Activated CD8-positive, alpha-beta memory T cell treated with anti-CD3 and anti-CD28 coated beads for 48 hours (primary cell): Measurements from ENCODE around the gene NTMT1.
A peak's percentile ranks its signal among the peaks of the same experiment; 100 is the strongest.
"Not testable (repeated sequence)": the region's sequence is repeated elsewhere in the genome, so short reads cannot be mapped to it uniquely, and the experiment has no call there.

Source experiments
- DNase-seq, 3 experiments: peaks; one replicate each; pipeline ENCODE4 v3.0.0-alpha.2; 2020; ENCODE audit warnings: low read depth in 2 of 3, low spot score in 2 of 3

NTMT1 gene, protein sequence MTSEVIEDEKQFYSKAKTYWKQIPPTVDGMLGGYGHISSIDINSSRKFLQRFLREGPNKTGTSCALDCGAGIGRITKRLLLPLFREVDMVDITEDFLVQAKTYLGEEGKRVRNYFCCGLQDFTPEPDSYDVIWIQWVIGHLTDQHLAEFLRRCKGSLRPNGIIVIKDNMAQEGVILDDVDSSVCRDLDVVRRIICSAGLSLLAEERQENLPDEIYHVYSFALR

DNA sequence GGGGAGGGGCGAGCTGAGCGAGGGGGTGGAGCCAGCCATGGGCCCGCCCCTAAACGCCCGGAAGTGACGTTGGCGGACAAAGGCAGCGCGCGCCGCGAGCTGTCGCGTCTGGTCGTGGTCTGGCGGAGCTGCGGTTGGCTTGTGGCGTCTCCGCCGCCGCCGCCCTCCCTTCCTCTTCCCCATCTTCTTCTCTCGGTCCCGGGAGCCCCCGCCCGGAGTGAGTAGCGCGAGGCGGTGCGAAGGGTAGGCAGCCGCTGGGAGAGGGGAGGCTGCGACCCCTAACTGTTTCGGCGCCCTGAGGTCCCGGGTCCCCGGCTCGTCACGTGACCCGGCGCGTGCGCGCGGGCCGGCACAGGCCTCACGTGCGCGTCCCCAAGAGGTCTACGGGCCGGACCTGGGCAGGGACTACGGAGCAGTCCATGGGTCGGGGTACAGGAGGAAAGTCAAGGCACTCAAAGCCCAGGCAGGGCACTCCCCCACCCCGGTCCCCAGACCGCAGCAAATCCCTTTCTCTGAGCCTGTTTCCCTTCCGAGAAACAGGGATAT lies at the start of gene NTMT1:
NTMT1 (plus strand) TSS at position 85 of the 546 bp plus-strand sequence. CDS start 6,541 bp downstream, outside the sequence.
- DNase-seq, result peak; percentile 79 to 96 (median 96)

DNA sequence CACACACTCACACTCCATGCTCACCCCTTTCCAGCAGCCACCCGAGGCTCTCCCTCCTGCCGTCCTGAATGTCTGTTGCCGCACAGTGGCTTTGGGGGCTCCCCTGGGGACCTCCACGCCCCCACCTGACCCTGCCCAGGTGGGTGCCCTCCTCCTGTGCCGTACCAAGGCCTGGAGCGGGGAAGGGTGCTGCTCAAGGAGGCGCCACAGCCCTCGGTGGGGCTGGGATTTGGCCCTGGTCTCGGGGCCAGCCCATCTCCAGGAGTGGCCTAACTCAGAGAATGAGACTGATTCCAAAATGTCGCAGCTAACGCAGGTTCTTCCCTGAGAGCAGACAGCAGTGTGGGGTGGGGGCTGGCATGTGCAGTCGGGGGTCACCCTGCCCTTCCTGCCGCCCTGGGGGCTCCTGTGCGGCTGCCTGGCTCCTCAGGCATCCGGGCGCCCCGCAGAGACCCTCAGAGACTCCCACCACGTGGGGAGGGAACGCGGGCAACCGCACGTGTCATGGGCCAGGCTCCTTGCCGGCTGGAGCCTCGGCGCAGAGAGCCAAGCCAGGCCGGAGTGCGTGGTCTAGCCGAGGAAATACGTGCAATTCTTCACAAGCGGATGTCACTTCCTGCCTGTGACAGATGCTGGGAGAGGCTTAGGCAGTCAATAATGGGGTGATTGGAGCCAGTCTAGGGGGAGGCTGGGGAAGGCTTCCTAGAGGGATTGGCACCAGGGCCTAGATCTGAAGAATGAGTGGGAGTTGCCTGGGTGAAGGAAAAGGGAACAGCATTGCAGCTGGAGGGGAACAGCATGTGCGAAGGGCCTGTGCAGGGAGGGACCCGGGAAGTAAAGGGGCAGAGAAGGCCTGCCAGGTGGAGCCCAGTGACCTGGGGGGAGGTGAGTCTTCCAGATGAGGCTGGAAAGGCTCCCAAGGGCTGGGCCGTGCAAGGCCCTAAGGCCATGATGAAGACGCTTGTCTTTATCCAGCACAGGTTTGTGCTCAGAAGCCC lies 49.1 kb upstream of the NTMT1 start:
- no peak for DNase-seq

DNA sequence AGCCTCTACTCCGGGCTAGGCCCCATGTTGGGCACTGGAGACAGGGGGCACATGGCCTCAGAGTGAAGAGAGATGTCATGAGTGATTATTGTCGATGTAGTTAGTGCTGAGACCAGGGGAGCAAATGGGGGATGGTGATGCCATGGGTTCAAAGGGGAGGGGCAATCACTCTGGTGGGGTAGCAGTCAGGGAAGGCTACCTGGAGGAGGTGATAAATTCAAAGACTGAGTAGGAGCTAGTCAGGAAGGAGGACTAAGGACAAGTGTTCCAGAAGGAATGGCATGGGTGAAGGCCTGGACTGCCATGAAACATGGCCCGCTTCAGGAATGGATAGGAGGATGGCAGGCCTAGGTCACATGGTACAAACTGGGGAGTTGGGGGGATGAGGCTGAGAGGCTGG lies 46.7 kb upstream of the NTMT1 start:
- no peak for DNase-seq

DNA sequence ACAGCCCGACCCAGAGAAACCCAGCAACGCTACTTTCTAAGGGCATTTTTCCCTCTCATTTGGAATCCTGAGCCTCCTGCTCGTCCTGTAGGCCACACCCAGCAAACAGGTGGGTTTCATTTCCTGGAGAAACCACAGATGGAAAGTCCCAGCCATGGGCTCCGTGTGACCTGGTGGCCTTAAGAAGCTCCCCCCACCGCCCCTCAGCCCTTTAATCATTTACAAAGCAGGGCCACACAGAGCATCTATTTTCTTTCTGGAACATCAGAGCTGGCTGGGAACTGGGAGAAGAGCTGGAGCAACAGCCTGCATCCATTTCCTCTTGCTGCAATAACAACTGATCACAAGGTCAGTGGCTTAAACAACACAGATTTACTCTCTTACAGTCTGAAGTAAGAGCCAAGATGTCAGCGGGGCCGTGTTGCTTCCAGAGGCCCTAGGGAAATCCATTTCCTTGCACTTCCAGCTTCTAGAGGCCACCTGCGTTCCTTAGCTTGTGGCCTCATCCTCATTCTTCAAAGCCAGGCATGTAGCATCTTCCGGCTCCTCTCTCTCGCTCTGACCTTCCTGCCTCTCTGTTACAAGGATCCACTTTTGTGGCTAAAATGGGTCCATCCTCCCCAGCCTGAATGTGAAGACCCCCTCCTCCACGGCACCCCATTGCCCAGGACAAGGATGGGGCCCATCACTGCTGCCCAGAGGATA lies 45.6 kb upstream of the NTMT1 start:
- DNase-seq, result no peak

DNA sequence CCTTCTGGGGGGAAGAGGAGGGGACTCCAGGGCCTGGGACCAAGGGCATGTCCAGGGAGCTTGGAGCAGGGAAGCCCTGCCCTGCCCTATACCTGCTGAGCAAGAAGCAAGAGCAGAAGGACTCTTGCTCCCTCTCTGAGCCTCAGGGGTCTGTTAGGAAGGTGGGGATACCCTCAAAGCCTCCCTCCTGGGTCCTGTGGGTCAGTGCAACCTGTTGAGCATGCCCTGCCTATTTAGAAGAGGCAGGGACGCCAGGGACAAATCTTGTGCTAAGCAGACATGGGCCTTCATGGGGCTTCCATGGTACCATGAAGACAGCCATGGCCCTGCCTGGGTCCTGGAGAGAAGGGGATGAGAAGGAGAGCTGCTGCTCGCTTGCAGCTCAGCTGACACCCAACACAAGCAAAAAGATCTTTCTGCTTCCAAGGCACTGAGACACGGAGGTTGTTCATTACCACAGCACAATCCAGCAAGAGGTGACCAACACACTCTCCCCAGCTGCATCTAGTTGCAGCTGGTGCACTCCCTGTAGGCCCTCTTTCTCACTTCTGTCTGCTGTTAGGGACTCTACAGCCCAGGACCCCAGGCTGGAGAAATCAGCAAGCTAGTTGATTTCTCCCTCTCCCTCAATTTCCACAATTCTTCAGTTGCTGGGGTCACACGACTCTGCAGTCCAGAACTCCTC lies 44.3 kb upstream of the NTMT1 start:
- DNase-seq, result no peak

DNA sequence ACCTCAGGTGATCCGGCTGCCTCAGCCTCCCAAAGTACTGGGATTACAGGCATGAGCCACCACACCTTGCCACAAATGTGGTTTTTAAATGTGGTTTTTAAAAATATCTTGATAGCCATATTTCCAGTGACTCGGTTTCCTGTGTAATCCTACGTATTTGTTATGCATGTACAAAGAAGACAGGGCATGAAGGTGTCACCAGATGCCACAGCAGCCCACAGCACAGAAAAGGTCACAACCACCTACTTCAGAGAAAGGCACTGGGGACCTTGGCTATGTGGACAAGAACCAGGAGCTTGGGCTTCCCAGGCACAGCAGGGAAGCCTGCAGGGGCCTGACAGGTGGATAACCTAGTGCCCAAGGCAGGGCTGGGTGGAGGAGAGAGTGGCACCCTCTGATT lies 43.1 kb upstream of the NTMT1 start:
- DNase-seq, result no peak

DNA sequence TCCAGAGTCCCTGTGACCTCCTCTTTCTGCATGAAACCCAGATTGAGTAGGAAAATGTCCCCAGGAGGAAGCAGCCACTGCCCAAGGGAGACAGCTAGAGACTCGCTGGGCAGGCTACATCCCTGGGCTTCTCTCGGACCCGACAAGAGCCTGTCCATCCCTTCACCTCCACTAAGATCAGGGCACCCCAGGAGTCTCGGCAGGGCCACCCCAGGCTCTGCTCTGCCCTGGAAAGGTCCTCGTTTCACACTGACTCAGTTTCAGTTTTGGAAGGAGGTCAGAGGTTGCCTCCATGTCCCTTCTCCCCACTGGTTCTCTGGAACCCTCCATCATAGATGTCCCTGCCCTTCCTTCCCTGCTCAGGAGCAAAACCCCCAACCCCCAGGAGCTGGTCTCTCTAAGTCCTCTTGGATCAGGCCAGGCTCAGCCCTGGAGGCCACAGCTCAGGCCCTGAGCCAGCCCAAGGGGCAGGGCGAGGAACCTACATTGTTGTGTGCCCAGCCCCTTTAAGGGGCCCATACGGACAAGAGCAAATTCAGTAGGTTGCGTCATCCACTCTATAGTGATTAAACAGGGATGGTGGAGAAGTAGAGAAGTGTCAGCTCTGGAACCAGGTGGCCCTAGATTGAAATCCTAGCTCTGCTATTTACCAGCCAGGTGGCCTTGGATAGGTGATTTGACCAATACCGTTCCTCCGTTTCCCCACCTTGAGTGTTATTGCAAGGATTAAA lies 42.5 kb upstream of the NTMT1 start:
- DNase-seq, result no peak

DNA sequence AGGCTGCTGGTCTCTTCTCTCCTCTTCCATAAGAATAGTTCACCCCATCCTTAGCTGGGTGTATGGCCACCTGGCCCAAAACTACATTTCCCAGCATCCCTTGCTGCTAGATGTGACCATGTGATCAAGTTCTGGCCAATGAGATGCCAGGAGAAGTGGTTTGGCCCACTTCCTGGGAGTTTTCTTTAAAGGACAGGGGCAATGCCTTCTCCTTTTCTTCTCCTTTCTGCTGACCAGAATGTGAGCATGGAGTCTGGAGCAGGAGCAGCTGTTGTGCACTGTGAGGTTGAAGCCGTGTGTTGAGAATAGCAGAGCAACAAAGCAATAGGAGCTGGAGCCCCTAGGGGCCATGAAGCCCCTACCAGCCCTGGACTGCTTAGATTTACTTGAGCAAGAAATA lies 41.8 kb upstream of the NTMT1 start:
- DNase-seq, result no peak

DNA sequence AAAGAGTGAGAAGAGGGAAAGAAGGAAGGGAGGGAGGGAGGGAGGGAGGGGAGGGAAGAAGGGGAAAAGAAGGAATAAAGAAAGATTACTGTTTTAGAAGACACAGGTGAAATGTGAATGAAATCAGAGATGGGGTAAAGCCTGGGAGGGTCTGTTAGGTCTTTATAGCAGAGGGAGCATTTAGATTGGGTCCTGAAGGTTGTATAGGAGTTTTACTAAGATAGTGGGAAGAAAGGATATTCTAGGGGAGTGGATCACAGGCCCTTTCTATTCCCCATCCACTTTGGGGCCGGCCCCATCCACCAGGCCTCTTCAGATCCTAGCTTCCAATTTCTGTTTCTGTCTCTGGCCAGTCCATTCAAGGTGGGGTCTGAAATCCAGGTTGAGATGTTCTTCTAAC lies 40.6 kb upstream of the NTMT1 start:
- no peak for DNase-seq

DNA sequence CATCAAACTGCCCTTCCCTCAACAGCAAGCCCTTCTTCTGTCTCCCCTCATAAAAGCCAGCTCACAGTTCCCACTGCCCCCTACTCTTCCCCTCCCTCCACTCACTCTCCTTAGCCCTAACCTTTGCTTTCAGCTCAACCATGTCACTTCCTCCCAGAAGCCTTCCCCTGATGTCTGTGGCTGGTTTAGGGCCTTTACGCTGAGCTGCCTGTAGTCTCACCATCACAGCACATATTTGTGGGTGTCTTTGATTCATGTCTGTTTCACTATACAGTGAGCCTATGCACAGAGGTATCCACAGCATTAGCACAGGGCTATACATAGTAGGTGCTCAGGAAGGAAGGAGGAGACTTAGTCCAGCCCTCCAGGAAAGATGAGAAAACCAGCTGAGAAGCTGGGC lies 39.7 kb upstream of the NTMT1 start:
- no peak for DNase-seq

DNA sequence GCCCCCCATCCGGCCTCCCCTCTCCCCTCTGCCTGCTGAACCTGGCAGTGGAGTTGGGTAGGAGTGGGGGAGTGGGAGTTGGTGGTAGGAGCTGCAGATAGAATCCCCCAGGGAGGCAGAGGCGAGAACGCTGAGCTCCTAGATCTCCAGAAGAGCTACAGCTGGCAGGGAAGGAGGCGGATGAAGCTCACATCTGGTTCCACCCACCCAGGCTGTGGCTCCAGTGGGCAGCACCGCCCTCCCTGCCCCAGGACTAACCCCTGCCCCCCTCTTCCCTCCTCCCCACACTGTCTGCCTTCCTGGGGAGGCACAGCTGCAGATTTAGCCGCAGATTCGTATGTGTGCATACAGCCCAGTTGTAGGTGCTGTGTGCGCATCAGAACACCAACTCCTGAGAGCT lies 39.3 kb upstream of the NTMT1 start:
- DNase-seq, result no peak

DNA sequence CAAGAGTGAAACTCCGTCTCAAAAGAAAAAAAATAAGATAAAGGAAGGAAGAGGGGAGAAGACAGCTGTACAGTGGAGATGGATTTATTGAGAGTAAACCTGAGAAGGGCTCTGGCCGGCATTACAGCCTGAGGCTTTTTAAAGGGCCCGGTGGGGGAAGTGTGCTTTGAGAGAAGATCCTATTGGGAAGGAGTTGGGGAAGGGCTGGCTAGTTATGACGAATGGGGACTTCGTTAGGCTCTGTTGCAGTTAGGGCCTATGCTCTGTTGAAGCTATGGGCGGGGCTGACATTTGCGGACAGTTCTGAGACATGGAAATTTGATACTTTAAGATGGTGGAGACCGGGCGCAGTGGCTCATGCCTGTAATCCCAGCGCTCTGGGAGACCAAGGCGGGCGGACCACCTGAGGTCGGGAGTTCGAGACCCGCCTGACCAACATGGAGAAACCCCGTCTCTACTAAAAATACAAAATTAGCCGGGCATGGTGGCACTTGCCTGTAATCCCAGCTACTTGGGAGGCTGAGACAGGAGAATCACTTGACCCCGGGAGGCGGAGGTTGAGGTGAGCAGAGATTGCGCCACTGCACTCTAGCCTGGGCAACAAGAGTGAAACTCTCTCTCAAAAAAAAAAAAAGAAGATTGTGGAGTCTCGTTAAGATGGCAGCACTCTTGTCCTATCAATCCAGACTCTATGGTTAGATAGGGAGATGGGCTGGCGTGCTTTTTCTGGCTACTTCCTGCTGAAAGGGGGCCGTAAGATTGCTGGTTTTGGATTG lies 38.3 kb upstream of the NTMT1 start:
- no peak for DNase-seq

DNA sequence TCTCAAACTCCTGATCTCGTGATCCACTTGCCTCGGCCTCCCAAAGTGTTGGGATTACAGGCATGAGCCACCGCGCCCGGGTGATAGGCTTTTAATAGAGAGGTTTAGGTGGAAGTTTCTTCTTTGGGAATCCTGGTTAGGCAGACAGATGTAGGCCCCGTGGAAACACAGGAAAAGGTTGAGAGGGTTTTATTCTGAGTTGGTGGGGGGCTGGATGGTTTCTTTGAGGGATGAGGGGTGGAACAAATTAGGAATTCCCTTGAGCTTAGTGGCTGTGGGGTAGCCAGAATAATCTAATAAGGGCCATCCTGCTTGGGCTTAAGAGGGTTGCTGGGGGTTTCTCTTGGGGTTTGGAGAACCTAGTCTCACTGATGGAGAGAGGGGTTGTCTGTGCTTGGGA lies 35.5 kb upstream of the NTMT1 start:
- DNase-seq, result no peak

DNA sequence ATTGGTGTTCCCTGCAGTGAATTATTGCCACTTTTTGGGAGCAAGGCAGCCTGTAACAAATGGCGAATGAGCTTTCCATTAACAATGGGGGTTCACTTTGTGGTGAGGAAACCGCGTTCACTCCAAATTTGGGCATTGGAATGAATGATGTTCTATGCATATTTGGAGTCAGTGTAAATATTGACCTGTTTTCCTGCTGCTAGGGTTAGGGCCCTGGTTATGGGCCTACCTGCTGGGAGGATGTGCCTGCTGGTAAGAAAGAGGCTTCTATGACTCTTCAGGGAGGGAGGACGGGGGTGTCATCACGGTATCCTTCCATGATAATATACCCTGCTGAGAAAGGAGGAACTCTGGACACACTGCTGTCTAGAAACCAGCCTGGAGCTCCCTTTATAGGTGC lies 34.0 kb upstream of the NTMT1 start:
- no peak for DNase-seq

DNA sequence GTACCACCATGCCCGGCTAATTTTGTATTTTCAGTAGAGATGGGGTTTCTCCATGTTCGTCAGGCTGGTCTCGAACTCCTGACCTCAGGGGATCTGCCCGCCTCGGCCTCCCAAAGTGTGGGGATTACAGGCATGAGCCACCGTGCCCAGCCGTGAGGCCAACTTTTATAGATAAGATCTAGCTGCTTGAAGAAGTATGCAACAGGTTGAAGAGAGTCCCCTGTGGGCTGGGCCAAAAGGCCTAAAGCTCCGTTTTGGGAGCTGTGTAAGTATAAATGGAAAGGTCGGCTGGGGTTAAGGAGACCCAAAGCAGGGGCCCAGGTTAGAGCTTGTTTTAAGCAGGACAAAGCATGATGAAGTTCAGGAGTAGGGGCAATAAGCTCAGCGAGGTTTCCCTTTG lies 33.2 kb upstream of the NTMT1 start:
- not testable (repeated sequence) for DNase-seq

DNA sequence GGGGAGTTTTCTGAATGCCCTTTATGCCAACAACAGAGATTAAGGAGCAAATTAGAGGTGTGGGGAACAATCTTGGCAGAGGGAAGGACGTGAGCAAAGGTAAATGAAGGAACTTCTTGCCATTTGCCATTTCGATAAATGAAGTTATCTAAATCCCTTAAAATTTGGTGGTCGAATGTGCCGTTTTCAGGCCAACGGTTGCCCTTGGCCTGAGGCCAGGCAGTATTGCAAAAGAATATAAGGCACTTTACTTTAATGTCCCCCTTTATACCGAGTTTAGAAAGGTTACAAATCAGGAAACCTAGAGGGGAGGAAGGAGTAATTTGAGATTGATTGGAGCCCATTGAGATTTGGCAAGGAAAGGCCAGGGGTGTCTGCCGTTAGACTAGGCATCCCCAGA lies 31.3 kb upstream of the NTMT1 start:
- no peak for DNase-seq

DNA sequence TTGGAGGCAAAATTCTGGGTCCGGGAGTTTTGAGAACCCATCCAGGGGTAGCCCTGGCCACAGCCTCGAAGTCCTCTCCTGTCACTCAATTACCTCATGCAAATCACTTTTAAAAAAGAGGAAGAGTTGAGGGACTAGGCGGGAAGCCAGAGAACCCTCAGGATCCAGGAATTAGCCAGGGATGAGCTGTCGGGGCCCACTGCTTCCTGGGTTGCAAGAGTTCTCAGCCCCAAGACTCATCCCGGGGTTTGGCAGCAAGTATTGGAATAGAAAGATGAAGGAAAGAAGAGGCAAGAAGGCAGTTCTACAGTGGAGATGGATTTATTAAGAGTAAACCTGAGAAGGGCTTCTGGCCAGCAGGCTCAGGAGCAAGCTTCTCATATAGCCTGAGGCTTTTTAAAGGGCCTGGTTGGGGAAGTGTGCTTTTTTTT lies 30.6 kb upstream of the NTMT1 start:
- DNase-seq, result no peak

DNA sequence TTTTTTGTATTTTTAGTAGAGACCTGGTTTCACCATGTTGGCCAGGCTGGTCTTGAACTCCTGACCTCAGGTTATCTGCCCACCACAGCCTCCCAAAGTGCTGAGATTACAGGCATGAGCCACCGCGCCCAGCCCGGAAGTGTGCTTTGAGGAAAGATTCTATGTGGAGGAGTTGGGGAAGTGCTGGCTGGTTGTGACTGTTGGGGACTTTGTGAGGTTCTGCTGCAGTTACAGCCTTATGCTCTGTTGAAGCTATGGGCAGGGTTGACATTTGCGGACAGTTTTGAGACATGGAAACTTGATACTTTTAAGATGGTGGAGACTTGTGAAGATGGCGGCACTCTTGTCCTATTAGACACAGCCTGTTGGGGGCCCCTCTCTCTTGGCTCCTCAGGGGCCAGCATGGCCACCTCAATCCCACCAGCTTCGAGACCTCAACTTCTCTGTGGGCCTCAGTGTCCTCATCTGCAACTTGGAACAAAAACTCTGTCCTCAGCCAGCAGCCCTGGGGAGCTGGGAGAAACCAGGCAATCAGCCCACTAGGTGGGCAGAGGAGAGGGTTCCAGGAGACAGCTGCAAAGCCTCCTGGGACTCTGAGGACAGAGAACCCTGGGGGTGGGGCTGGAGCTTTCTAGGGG lies 29.9 kb upstream of the NTMT1 start:
- DNase-seq, result no peak
